Stimulated activated CD8-positive, alpha-beta memory T cell treated with anti-CD3 and anti-CD28 coated beads, Interleukin-7, amount 100 ng/mL, for 4 hours (primary cell): ENCODE results near the gene GYPA.
"Not testable (repeated sequence)": the region's sequence is repeated elsewhere in the genome, so short reads cannot be mapped to it uniquely, and the experiment has no call there.

ENCODE experiments used
- DNase-seq, 2 donors: peaks; one replicate each; pipeline ENCODE4 v3.0.0-alpha.2; 2020; ENCODE audit warnings: low read depth in 2 of 2

GYPA gene

GRCh38 chr4:144129336-144129875, 11.1 kb downstream of the GYPA start:
- DNase-seq: not testable (repeated sequence)

DNA sequence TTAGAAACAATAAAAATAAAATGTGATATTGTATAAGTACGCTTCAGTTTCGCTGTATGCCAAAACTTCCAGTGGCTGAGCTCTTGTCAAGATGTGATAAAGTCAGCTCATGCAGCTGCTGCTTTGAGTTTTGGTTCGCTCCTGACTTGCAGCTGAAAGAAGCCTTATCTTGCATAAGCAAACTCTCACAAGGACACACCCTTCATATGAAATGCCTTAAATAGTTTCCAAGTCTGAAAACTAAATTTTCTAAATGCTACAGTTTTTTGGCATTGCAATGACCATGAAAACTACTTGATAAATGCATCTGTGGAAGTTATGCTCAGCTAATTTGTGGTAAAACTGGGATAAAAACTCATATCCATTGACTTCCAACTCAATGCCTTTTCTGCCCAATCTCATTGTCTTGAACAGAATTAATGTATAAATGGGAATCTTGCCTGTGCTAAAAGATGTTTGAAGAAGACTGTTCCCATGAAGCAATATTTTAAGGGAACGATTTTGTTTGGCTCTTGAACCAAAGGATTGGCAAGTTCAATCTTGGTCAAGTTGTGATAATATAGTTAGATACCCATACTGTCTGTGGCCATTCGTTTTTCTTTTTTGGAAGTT, 11.7 kb downstream of the GYPA start:
- DNase-seq: not testable (repeated sequence)

DNA sequence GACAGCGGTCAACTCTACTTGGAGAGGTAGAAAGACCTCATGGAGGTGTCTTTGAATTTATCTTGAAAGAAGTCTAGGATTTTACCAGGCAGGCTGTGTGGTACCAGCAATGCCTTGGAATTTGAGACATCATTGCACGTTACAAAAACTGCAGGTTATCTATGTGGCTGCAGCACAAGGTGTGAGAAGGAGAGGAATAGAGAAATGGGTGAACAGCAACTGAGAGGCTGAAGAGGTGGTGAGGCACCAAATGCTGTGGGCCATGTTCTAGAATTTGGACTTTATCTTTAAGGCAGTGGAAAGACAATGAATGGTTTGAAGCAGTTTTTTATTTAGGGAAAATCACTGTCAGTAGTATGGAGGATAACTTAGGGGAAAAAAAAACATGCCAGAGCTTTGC, 15.4 kb downstream of the GYPA start:
- DNase-seq: not testable (repeated sequence)

DNA sequence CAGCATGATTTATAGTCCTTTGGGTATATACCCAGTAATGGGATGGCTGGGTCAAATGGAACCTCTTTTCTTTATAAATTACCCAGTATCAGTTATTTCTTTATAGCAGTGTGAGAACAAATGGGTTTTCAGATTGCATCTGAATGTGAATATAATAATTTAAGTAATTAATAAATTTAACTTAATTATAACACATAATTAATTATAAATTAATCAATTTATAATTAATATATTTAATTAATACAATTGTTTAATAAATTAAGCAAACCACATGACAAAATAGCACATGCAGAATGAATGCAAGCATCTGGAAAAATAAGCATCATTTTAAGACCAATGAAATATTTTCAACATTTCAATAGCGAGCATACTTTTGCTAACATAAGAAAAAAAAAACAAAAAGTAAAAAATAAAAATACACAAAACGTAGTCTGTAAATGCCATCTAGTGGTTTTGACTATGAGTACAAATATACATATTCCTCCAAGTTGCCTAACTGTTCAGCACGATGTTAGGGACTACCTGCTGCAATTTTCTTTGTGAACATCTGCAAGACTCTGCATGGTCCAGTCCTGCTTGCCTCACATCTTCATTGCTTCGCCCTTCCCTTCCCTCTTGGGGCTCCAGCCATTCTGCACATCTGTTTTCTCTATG, 16.4 kb downstream of the GYPA start:
- not testable (repeated sequence) for DNase-seq

GRCh38 chr4:144123269-144123668, 17.2 kb downstream of the GYPA start:
- not testable (repeated sequence) for DNase-seq

- not testable (repeated sequence) for DNase-seq
Measured at GRCh38 chr4:144119752-144120151, 20.8 kb downstream of the GYPA start.

GRCh38 chr4:144115519-144115918, 25.0 kb downstream of the GYPA start:
- no peak for DNase-seq

DNA sequence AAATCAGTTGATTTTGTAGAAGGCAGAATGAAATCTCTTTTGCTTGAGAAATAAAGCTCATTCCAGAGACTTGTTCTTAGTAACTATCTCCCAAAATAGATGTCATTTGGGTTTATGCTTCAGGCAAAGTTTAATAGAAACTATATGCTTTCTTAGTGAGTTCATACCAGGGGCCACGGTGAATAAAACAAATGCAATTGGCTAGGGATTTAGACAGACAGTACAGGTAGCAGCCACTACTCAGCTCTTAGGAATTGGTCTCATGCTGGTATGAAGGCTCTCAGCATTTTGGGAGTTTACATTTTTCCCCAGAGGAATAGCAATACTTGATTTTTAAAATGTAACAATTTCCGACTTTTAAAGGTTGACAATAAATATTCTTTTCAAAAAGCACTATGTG, 27.0 kb downstream of the GYPA start:
- no peak for DNase-seq

DNA sequence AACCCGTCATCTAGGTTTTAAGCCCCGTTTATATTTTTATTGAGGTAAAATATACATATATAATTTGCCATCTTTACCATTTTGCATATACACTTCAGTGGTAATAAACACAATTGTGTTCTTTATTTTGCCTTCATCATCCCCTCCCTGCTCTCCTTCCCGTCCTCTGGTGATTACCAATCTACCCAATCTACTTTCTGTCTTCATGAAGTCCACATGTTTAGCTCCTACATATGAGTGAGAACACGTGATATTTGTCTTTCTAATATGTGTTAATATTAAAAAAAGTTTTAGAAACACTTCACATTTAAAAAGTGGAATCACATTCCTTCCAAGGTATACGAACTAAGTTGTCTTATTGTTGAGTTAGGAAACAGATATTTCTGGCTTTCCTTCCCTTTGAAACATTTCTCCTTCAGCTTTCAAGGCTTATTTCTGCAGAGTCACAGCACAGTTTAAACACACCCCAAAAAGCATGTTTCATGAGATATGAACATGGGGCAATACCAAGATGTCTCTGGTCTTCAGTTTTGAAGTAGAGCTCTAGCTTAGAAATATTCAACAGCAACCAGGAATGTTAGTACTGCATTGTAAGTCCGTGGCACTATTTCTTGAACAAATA, 35.9 kb downstream of the GYPA start:
- no peak for DNase-seq

GRCh38 chr4:144097776-144098175, 42.7 kb downstream of the GYPA start:
- not testable (repeated sequence) for DNase-seq

DNA sequence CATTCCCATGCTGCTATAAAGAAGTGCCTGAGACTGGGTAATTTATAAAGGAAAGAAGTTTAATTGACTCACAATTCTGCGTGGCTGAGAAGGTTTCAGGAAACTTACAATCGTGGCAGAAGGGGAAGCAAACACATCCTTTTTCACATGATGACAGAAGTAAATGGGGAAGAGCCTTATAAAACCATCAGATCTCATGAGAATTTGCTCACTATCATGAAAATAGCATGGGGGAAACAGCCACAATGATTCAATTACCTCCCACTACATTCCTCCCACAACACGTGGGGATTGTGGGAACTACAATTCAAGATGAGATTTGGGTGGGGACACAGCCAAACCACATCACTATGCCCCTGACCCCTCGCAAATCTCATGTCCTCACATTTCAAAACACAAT, 46.5 kb downstream of the GYPA start:
- not testable (repeated sequence) for DNase-seq

- DNase-seq: not testable (repeated sequence)
Measured at GRCh38 chr4:144091181-144091580, 49.3 kb downstream of the GYPA start.

DNA sequence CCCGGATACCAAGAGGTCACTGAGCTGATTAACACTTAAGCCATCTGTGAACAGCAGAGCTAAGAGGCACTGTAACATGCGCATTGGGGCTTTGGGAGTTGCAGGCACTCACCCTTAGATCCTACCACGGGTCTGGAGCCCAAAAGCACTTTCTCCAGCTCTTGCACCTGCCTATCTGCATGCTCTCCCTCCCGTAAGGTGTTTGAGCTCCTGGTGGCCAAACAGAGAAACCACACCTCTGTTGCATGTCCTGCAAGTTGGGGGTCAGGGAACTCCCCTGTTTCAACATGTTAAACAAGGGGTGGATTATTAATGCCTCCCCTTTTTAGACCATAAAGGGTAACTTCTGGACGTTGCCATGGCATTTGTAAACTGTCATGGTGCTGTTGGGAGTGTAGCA, 49.8 kb downstream of the GYPA start:
- no peak for DNase-seq

DNA sequence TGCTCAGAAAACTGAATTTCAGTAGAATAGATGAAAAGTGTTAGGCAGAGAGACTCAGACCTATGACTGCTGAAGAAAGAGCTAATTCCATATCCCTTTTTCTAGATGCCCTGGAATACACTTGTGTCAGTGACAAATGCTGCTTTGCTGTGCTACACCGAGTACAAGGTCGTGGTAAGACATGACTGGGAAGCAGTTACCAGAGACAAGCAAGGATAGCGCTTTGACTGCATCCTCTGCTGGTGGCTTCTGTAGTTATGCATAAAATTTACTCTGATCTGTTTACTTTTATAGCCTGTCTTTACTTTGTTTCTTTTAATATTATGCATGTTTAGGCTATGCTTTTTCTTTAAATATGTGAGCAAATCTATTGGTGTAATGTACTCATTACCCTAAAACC, 58.5 kb downstream of the GYPA start:
- not testable (repeated sequence) for DNase-seq

DNA sequence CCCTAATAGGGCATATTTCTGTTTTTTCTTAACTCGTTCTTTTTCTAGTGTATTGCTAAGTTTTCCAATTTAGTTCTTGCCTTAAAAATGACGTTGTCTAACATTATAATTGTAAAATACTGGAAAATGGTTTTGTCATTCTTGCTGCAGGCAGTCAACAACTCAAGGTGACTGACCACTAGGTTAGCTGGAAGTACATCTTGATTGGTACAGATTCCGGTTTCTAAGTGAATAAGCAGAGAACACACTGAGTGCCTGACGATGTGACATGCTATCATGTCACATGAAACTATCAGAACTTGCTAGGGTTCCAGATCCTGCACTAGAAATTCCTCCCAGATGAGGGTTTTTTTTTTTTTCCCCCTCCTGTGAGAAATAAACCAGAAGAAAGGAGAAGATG, 60.4 kb downstream of the GYPA start:
- not testable (repeated sequence) for DNase-seq

- DNase-seq: not testable (repeated sequence)
Measured at GRCh38 chr4:144078746-144079145, 61.8 kb downstream of the GYPA start.

GRCh38 chr4:144061556-144061955, 79.0 kb downstream of the GYPA start:
- DNase-seq: not testable (repeated sequence)

DNA sequence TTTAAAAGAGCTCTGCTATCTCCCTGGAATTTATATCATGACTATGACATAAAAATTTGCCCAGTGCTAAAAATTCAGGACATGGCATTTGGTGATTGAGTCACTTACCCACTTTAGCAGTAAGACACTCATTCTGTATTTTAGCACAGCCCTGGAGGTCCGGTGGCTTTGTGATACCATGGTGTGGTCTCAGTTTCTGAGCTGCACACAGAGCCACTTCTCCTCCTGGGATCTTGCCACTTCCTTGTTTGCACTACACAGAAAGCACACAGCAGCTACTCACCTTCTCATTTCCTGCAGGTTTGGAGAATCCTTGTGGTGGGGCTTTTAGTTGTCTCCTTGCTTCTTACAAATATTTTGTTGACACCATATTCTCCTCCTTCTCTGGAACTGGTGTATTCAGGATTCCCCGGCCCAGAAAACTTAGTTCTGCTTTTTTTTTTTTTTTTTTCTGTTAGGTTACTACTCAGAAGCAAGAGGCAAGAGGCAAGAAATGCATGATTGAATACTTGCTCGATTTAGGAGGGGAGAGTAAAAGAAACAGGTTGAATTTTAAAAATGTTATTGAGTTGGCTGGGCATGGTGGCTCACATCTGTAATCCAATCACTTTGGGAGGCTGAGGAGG, 80.2 kb downstream of the GYPA start:
- DNase-seq: not testable (repeated sequence)
